ENCODE measurements around the gene KIF17.

KIF17 gene

DNA sequence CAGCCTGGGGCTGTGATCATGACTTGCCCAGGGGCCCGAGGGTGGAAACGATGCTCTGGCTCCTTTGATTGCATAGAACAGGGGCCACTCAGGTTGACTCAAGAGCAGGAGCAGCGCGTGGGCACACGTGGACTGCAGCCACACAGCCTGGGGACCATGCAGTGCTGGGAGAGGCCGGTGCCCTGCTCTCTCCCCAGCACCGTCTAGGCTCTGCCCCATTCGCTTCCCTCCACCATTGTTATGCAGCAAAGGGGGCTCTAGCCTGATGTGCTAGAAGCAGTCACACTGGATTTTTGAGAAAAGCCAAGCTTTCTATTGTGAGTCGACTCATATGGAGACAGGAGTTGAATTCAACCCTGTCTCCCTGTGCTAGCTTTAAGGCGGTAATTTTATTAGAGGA lies 75.8 kb downstream of the KIF17 start:
- Histone ChIP-seq H3K9ac (ENCODE audit: low read depth, low read length, poor library complexity) (no peak overlapping the region), H2BK15ac (ENCODE audit: low read length) (no peak overlapping the region), H3K4me1 (ENCODE audit: control insufficient read depth in 2 of 2, insufficient read depth in 1 of 2, low read depth in 1 of 2, low read length in 2 of 2) (no peaks in the 10 kb centered on the region), H3K23ac (ENCODE audit: low read depth, low read length, poor library complexity) (no peak overlapping the region), H3K14ac (ENCODE audit: low read length) (no peak overlapping the region), H3K36me3 (replicated peaks in 1 of 2; ENCODE audit: control insufficient read depth in 2 of 2, insufficient read depth in 2 of 2, low read length in 2 of 2) (peaks cover 17 to 19% of the 10 kb centered on the region in 2 donors), H3K27me3 (ENCODE audit: control insufficient read depth in 3 of 3, insufficient read depth in 3 of 3, low read depth in 1 of 3, low read length in 3 of 3) (no peaks in the 10 kb centered on the region), H3K4me2 (ENCODE audit: insufficient read depth, low read length, poor library complexity, severe bottlenecking) (no peak overlapping the region), H3K27ac (replicated peaks; ENCODE audit: low read length) (no peak overlapping the region), H4K91ac (ENCODE audit: low read depth, low read length, poor library complexity) (no peak overlapping the region), H3K9me3 (replicated peaks in 1 of 2; ENCODE audit: control insufficient read depth in 2 of 2, insufficient read depth in 1 of 2, low read depth in 1 of 2, low read length in 2 of 2) (no peaks in the 10 kb centered on the region), H4K8ac (ENCODE audit: low read depth, low read length) (no peak overlapping the region), H2BK12ac (ENCODE audit: low read length) (no peak overlapping the region), H2BK120ac (ENCODE audit: low read depth, low read length) (no peak overlapping the region), H3K18ac (ENCODE audit: low read length) (no peak overlapping the region), H2BK5ac (ENCODE audit: low read length) (no peak overlapping the region), H2AFZ (ENCODE audit: low read length) (no peak overlapping the region), H3K79me1 (ENCODE audit: low read depth, low read length) (no peaks in the 10 kb centered on the region), H2AK5ac (ENCODE audit: low read depth, low read length) (no peak overlapping the region), H3K4me3 (ENCODE audit: low read length in 2 of 2) (no peak overlapping the region), H3K4ac (ENCODE audit: low read length) (no peak overlapping the region)
- DNase-seq (ENCODE audit: low spot score): no peak
- WGBS, 2 donors (ENCODE audit: extremely low coverage in 2 of 2, insufficient read length in 2 of 2, insufficient replicate concordance in 1 of 2): no CpG with 5 or more reads among the region's 10 CpGs

DNA sequence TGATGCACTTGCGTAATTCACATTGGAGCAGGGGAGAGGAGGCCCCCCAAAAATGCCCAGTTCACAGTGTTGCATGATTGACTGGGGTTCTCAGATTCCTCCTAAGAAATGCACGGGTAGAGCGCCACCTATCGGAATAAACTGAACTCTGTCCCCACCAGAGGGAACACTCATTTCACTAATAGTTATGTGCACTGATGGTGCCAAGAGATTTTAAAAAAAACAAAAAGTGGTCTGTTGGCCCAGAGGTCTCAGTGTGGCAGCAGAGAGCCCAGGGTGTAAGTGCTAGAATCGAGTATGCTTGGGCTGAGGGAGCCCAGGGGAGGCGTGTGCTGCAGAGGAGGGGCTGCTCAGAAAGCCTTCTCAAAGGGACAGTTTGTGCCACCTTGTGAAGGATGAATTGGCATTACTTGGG lies 77.6 kb downstream of the KIF17 start:
- no peak overlapping the region for H2AK5ac ChIP-seq (ENCODE audit: low read depth, low read length)
- no CpG with 5 or more reads among the region's 6 CpGs for WGBS, 2 donors (ENCODE audit: extremely low coverage in 2 of 2, insufficient read length in 2 of 2, insufficient replicate concordance in 1 of 2)
- H2BK12ac ChIP-seq (ENCODE audit: low read length): no peak overlapping the region
- no peaks in the 10 kb centered on the region for H3K9me3 ChIP-seq (replicated peaks in 1 of 2; ENCODE audit: control insufficient read depth in 2 of 2, insufficient read depth in 1 of 2, low read depth in 1 of 2, low read length in 2 of 2)
- H3K18ac ChIP-seq (ENCODE audit: low read length): no peak overlapping the region
- no peak overlapping the region for H2BK15ac ChIP-seq (ENCODE audit: low read length)
- no peak overlapping the region for H3K4me3 ChIP-seq (ENCODE audit: low read length in 2 of 2)
- H3K4me2 ChIP-seq (ENCODE audit: insufficient read depth, low read length, poor library complexity, severe bottlenecking): no peak overlapping the region
- H3K23ac ChIP-seq (ENCODE audit: low read depth, low read length, poor library complexity): no peak overlapping the region
- no peaks in the 10 kb centered on the region for H3K4me1 ChIP-seq (ENCODE audit: control insufficient read depth in 2 of 2, insufficient read depth in 1 of 2, low read depth in 1 of 2, low read length in 2 of 2)
- no peaks in the 10 kb centered on the region for H3K79me1 ChIP-seq (ENCODE audit: low read depth, low read length)
- DNase-seq (ENCODE audit: low spot score): peak; percentile 64
- no peak overlapping the region for H2BK5ac ChIP-seq (ENCODE audit: low read length)
- H3K9ac ChIP-seq (ENCODE audit: low read depth, low read length, poor library complexity): no peak overlapping the region
- H4K91ac ChIP-seq (ENCODE audit: low read depth, low read length, poor library complexity): no peak overlapping the region
- H2BK120ac ChIP-seq (ENCODE audit: low read depth, low read length): no peak overlapping the region
- no peak overlapping the region for H3K4ac ChIP-seq (ENCODE audit: low read length)
- H4K8ac ChIP-seq (ENCODE audit: low read depth, low read length): no peak overlapping the region
- no peak overlapping the region for H2AFZ ChIP-seq (ENCODE audit: low read length)
- no peak overlapping the region for H3K14ac ChIP-seq (ENCODE audit: low read length)
- H3K27me3 ChIP-seq (ENCODE audit: control insufficient read depth in 3 of 3, insufficient read depth in 3 of 3, low read depth in 1 of 3, low read length in 3 of 3): no peaks in the 10 kb centered on the region
- peaks cover 14 to 15% of the 10 kb centered on the region in 2 donors for H3K36me3 ChIP-seq (replicated peaks in 1 of 2; ENCODE audit: control insufficient read depth in 2 of 2, insufficient read depth in 2 of 2, low read length in 2 of 2)
- H3K27ac ChIP-seq (replicated peaks; ENCODE audit: low read length): no peak overlapping the region

DNA sequence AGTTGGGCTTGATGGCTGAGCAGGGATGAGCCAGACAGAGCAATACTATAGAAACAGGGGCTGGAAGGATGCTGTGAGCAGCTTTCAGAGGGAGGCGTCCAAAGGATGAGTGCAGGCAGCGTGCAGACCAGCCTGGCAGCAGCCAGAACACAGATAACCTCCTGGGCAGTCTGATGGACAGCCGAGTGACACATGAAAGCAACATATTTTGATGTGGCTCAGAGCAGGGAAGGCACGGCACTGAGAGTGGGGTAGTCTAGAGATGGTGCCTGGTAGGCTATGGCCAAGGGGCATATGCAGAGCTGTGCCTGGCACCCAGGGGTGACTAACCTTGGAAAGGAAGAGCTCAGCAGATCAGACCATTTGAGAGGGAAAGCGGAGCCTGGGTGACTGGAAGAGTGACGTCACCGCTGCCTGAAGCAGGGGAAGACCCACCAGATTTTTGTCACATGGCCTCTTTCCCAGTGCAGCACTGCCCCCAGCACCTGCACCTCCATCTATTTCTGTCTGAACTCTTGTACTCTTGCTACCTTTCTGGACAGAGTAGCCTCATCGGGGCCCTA lies 80.9 kb downstream of the KIF17 start:
- Histone ChIP-seq H3K14ac (ENCODE audit: low read length) (no peak overlapping the region), H3K18ac (ENCODE audit: low read length) (no peak overlapping the region), H3K23ac (ENCODE audit: low read depth, low read length, poor library complexity) (no peak overlapping the region), H3K9me3 (replicated peaks in 1 of 2; ENCODE audit: control insufficient read depth in 2 of 2, insufficient read depth in 1 of 2, low read depth in 1 of 2, low read length in 2 of 2) (no peaks in the 10 kb centered on the region), H2BK120ac (ENCODE audit: low read depth, low read length) (no peak overlapping the region), H3K36me3 (replicated peaks in 1 of 2; ENCODE audit: control insufficient read depth in 2 of 2, insufficient read depth in 2 of 2, low read length in 2 of 2) (peaks cover 9 to 11% of the 10 kb centered on the region in 2 donors), H3K9ac (ENCODE audit: low read depth, low read length, poor library complexity) (no peak overlapping the region), H3K79me1 (ENCODE audit: low read depth, low read length) (peaks cover 1% of the 10 kb centered on the region), H3K4me2 (ENCODE audit: insufficient read depth, low read length, poor library complexity, severe bottlenecking) (no peak overlapping the region), H2AFZ (ENCODE audit: low read length) (no peak overlapping the region), H3K4ac (ENCODE audit: low read length) (no peak overlapping the region), H4K91ac (ENCODE audit: low read depth, low read length, poor library complexity) (no peak overlapping the region), H2BK15ac (ENCODE audit: low read length) (no peak overlapping the region), H2AK5ac (ENCODE audit: low read depth, low read length) (no peak overlapping the region), H3K27ac (replicated peaks; ENCODE audit: low read length) (no peak overlapping the region), H3K27me3 (ENCODE audit: control insufficient read depth in 3 of 3, insufficient read depth in 3 of 3, low read depth in 1 of 3, low read length in 3 of 3) (no peaks in the 10 kb centered on the region), H2BK12ac (ENCODE audit: low read length) (no peak overlapping the region), H3K4me3 (ENCODE audit: low read length in 2 of 2) (no peak overlapping the region), H3K4me1 (ENCODE audit: control insufficient read depth in 2 of 2, insufficient read depth in 1 of 2, low read depth in 1 of 2, low read length in 2 of 2) (peaks cover 0 to 4% of the 10 kb centered on the region in 2 donors), H2BK5ac (ENCODE audit: low read length) (no peak overlapping the region), H4K8ac (ENCODE audit: low read depth, low read length) (no peak overlapping the region)
- no peak for DNase-seq (ENCODE audit: low spot score)
- WGBS, 2 donors (ENCODE audit: extremely low coverage in 2 of 2, insufficient read length in 2 of 2, insufficient replicate concordance in 1 of 2): no CpG with 5 or more reads among the region's 8 CpGs

DNA sequence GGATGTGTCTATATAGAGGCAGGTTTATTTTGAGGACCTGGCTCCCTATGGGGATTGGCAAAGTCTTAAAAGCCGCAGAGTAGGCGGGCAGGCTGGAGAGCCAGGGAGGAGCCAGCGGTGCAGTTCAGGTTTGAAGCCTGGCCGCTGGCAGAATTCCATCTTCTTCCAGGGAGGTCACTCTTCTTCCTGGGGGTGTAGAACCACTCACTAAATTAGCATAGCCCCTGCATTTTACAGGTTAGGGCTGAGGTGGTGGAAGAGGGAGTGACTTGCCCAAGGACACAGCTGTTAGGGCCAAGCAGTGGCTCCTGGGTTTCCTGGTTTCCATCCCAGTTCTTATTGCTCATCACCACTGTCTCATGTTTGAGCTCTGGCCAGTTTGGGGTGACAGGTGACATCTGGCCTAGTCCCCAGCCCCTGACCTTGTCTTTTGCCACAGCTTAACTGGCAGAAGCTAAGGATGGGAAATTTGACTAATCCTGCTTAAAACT lies 83.2 kb downstream of the KIF17 start:
- Histone ChIP-seq H3K36me3 (replicated peaks in 1 of 2; ENCODE audit: control insufficient read depth in 2 of 2, insufficient read depth in 2 of 2, low read length in 2 of 2) (peaks cover 9% of the 10 kb centered on the region in 2 donors), H3K27me3 (ENCODE audit: control insufficient read depth in 3 of 3, insufficient read depth in 3 of 3, low read depth in 1 of 3, low read length in 3 of 3) (no peaks in the 10 kb centered on the region), H2BK15ac (ENCODE audit: low read length) (no peak overlapping the region), H2BK12ac (ENCODE audit: low read length) (no peak overlapping the region), H4K91ac (ENCODE audit: low read depth, low read length, poor library complexity) (no peak overlapping the region), H2AFZ (ENCODE audit: low read length) (peak overlapping the region; percentile 98), H2BK5ac (ENCODE audit: low read length) (no peak overlapping the region), H3K9me3 (replicated peaks in 1 of 2; ENCODE audit: control insufficient read depth in 2 of 2, insufficient read depth in 1 of 2, low read depth in 1 of 2, low read length in 2 of 2) (no peaks in the 10 kb centered on the region), H3K79me1 (ENCODE audit: low read depth, low read length) (peaks cover 1% of the 10 kb centered on the region), H3K27ac (replicated peaks; ENCODE audit: low read length) (no peak overlapping the region), H3K9ac (ENCODE audit: low read depth, low read length, poor library complexity) (no peak overlapping the region), H3K14ac (ENCODE audit: low read length) (no peak overlapping the region), H2BK120ac (ENCODE audit: low read depth, low read length) (no peak overlapping the region), H3K4ac (ENCODE audit: low read length) (no peak overlapping the region), H3K18ac (ENCODE audit: low read length) (no peak overlapping the region), H3K4me2 (ENCODE audit: insufficient read depth, low read length, poor library complexity, severe bottlenecking) (peak overlapping the region; percentile 76), H3K4me1 (ENCODE audit: control insufficient read depth in 2 of 2, insufficient read depth in 1 of 2, low read depth in 1 of 2, low read length in 2 of 2) (peaks cover 0 to 4% of the 10 kb centered on the region in 2 donors), H3K4me3 (ENCODE audit: low read length in 2 of 2) (peak overlapping the region; percentile 13 to 66), H4K8ac (ENCODE audit: low read depth, low read length) (no peak overlapping the region), H3K23ac (ENCODE audit: low read depth, low read length, poor library complexity) (no peak overlapping the region), H2AK5ac (ENCODE audit: low read depth, low read length) (no peak overlapping the region)
- no peak for DNase-seq (ENCODE audit: low spot score)
- whole genome bisulfite sequencing, 2 donors (ENCODE audit: extremely low coverage in 2 of 2, insufficient read length in 2 of 2, insufficient replicate concordance in 1 of 2): no CpG with 5 or more reads among the region's 4 CpGs
